ENCODE data around the gene DHCR24. TPM values are rescaled to one million over a fixed set of nuclear protein-coding genes. Genes with fewer than 3 reads are reported as not detected.

DHCR24 gene
- total and polyA plus RNA-seq, 2 of the 13 experiments (the other 11 are each of a cell fraction or from before 2014, with no cell fraction given), result 374 to 448 TPM

DNA sequence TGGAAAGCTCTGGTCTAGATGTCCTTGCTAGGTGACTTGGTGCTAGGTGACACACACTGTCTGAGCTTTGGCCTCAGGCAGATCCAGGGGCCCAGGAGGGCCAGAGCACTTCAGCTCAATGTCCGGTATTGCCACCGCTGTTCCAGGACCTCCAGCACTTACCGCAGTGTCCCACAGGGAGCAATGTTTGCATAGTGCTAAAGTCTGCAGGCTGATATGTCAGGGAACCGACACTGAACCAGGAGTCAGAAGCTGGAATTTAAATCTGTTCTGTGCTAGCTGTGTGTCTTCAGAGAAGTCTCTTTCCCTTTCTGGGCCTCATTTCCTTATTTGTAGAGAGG is 19.3 kb downstream of the DHCR24 start (continued):
- TF ChIP-seq ZNF17 (CRISPR knock-in tag; IDR thresholded peaks at IDR 0.05) (no peak), ATF7-NPFF (CRISPR knock-in tag; IDR thresholded peaks at IDR 0.05; ENCODE audit: low read depth) (0 out of 2 replicates have a peak, but pooled peaks have one; percentile 57), BRCA1 (CRISPR knock-in tag; IDR thresholded peaks at IDR 0.05) (peak; percentile 67; the same call in 1 of the 2 replicates), ELF3 (CRISPR knock-in tag; IDR thresholded peaks at IDR 0.05) (peak; percentile 74), NR2C2 (CRISPR knock-in tag; IDR thresholded peaks at IDR 0.05; ENCODE audit: borderline replicate concordance) (peak; percentile 68; the same call in 1 of the 2 replicates), KDM2A (CRISPR knock-in tag; IDR thresholded peaks at IDR 0.05; ENCODE audit: borderline replicate concordance, low read depth) (peak; percentile 46; the same call in 1 of the 2 replicates), ZNF44 (CRISPR knock-in tag; IDR thresholded peaks at IDR 0.05) (0 out of 2 replicates have a peak, but pooled peaks have one; percentile 58), KDM5A (IDR thresholded peaks at IDR 0.05; ENCODE audit: borderline replicate concordance, low read length) (no peak), FOXP4 (CRISPR knock-in tag; IDR thresholded peaks at IDR 0.05) (peak; percentile 88), HDAC2 (CRISPR knock-in tag; IDR thresholded peaks at IDR 0.05) (peak; percentile 94), MYC (CRISPR knock-in tag; IDR thresholded peaks at IDR 0.05; ENCODE audit: borderline replicate concordance) (peak; percentile 60; the same call in 1 of the 2 replicates), MED13 (CRISPR knock-in tag; IDR thresholded peaks at IDR 0.05) (peak; percentile 76), CHCHD3 (CRISPR knock-in tag; IDR thresholded peaks at IDR 0.05) (no peak), SKI (IDR thresholded peaks at IDR 0.05; ENCODE audit: partially characterized antibody) (peak; percentile 84)
- TF ChIP-seq, protein P1, sequence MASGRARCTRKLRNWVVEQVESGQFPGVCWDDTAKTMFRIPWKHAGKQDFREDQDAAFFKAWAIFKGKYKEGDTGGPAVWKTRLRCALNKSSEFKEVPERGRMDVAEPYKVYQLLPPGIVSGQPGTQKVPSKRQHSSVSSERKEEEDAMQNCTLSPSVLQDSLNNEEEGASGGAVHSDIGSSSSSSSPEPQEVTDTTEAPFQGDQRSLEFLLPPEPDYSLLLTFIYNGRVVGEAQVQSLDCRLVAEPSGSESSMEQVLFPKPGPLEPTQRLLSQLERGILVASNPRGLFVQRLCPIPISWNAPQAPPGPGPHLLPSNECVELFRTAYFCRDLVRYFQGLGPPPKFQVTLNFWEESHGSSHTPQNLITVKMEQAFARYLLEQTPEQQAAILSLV (CRISPR knock-in tag; IDR thresholded peaks at IDR 0.05; ENCODE audit: borderline replicate concordance), result no peak
- TF ChIP-seq, protein P2, sequence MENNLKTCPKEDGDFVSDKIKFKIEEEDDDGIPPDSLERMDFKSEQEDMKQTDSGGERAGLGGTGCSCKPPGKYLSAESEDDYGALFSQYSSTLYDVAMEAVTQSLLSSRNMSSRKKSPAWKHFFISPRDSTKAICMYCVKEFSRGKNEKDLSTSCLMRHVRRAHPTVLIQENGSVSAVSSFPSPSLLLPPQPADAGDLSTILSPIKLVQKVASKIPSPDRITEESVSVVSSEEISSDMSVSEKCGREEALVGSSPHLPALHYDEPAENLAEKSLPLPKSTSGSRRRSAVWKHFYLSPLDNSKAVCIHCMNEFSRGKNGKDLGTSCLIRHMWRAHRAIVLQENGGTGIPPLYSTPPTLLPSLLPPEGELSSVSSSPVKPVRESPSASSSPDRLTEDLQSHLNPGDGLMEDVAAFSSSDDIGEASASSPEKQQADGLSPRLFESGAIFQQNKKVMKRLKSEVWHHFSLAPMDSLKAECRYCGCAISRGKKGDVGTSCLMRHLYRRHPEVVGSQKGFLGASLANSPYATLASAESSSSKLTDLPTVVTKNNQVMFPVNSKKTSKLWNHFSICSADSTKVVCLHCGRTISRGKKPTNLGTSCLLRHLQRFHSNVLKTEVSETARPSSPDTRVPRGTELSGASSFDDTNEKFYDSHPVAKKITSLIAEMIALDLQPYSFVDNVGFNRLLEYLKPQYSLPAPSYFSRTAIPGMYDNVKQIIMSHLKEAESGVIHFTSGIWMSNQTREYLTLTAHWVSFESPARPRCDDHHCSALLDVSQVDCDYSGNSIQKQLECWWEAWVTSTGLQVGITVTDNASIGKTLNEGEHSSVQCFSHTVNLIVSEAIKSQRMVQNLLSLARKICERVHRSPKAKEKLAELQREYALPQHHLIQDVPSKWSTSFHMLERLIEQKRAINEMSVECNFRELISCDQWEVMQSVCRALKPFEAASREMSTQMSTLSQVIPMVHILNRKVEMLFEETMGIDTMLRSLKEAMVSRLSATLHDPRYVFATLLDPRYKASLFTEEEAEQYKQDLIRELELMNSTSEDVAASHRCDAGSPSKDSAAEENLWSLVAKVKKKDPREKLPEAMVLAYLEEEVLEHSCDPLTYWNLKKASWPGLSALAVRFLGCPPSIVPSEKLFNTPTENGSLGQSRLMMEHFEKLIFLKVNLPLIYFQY (CRISPR knock-in tag; IDR thresholded peaks at IDR 0.05; ENCODE audit: borderline replicate concordance), result peak; percentile 73; the same call in 1 of the 2 replicates

Measured in HepG2 (cell line).